GM21367 (cell line): ENCODE data around the gene FOXK2.
"Not testable (repeated sequence)": the region's sequence is repeated elsewhere in the genome, so short reads cannot be mapped to it uniquely, and the experiment has no call there.

ENCODE experiments used
- ATAC-seq: cut with Tn5 transposase; IDR thresholded peaks from one replicate; pipeline ENCODE4 v1.9.1; 2021; ENCODE audit not compliant: unreplicated experiment

FOXK2 gene

GRCh38 chr17:82494236-82495055 is 25.1 kb upstream of the FOXK2 start:
- ATAC-seq, result peak; percentile 37

DNA sequence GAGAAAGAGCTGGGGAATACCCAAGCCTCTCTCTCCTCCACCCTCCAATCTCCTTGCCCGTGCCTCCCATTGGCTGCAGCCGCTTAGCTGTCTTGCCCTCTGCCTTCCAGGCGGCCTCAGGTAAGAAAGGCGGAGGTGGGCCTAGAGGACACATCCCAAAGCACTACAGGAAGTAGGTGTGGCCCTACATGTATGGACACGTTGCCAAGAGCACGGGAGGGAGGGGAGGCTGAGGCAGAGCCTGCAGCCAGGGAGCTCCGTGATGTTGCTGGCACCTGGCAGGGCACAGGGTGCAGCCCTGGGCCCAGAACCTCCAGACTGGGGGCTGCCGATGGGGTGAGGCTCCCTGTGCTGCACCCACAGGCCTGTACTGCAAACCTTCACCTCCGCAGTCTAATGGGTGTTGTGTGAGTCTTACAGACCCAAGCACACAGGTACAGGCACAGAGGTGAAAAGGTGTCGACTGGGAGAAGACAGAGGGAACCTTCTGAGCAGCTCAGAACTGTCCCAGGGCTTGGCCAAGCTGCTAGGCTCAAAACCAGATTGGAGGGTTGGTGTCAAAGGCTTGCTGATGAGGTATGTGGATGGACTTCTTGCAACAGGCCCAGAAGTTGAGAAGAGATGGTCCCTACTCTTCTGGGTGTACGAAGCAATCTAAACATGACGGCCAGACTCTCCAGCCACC is 23.5 kb upstream of the FOXK2 start:
- no peak for ATAC-seq

GRCh38 chr17:82496529-82497434 is 22.8 kb upstream of the FOXK2 start:
- peak; percentile 58 for ATAC-seq

GRCh38 chr17:82497483-82498405 is 21.8 kb upstream of the FOXK2 start:
- ATAC-seq, result no peak

DNA sequence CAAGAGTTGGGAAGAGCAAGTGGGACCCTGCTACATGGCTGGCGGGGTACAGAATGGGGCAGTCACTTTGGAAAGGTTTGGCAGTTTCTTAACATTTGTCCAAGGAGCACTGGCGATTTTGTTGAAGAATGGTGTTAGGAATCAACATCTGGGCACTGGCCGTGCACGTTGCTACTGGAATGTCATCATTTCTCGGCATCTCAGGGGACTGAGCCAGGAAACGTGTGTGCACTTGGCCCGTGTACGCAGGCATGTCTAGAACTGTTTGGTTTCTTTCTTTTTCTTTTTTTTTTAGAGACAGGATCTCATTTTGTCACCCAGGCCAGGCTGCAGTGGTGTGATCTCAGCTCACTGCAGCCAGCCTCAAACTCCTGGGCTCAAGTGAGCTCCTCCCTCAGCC is 17.3 kb upstream of the FOXK2 start:
- ATAC-seq, result no peak

- ATAC-seq, result no peak
Measured at GRCh38 chr17:82503094-82503727, 16.3 kb upstream of the FOXK2 start.

DNA sequence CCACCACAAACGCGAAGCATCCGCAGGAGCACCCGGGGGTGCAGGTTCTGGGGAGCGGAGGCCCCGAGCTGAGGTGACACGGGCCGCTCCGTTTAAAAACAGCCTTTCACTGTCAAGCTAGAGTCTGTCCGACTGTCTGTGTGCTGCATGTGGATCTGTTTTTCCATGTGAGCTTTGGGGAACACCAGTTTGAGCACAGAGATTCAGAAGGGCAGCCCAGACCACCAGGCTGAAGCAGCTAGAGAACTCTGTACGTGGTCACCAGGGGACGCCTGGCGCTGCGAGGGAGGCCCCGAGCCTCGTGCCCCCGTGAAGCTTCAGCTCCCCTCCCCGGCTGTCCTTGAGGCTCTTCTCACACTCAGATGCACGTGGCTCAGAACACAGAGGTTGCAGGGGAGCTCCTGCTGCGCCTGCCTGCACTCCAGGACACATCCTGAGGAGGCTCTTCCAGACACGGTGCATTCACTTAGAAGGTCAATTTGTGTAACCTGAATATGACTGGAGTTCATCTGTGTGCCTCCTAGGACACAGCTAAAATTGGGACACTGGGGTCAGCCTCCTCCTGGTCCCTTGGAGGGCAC is 15.7 kb upstream of the FOXK2 start:
- ATAC-seq, result no peak

DNA sequence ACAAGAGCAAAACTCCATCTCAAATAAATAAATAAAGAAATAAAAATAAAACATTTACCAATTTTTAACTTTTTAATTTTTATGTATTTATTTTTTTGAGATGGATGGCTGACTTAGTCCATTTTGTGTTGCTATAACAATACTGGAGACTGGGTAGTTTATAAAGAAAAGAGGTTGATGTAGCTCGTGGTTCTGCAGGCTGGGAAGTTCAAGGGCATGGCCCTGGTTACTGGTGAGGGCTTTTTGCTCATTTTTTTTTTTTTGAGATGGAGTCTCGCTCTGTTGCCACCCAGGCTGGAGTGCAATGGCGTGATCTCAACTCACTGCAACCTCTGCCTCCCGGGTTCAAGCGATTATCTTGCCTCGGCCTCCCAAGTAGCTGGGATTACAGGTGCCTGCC is 14.2 kb upstream of the FOXK2 start:
- no peak for ATAC-seq

- peak; percentile 81 for ATAC-seq
Measured at GRCh38 chr17:82506402-82506801, 13.1 kb upstream of the FOXK2 start.

DNA sequence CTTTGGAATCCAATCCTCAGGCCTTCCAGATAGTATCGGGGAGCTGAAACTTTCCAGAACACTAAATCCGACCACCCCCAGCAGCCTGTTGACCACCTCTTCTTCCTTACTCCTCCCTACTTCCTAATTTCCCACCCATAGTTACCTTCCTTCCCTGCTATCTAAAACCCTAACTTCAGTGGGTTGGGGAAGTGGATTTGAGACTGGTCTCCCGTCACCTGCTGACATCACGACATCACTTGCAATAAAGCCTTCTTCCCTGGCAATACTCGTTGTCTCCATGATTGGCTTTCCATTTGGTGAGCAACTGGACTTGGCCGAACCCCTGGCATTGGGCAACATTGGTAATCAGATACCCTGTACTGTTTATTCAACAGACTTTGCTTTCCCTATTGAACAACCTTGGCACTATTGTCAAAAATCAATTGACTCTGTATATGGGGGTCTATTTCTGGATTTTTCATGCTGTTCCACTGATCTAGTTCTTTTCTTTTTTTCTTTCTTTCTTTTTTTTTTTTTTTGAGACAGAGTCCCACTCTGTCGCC is 11.8 kb upstream of the FOXK2 start:
- ATAC-seq, result no peak

DNA sequence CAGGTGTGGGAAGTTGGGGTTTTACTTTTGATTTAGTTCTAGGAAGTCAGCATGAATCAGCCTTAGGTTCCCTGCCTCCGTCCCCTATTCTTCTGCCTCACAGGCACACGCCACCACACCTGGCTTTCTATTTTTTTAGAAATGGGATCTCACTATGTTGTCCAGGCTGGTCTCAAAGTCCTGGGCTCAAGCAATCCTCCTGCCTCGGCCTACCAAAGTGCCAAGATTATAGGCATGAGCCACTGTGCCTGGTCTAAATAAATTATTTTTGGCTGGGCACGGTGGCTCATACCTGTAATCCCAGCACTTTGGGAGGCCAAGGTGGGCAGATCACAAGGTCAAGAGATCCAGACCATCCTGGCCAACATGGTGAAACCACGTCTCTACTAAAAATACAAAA is 7.9 kb upstream of the FOXK2 start:
- ATAC-seq, result not testable (repeated sequence)

DNA sequence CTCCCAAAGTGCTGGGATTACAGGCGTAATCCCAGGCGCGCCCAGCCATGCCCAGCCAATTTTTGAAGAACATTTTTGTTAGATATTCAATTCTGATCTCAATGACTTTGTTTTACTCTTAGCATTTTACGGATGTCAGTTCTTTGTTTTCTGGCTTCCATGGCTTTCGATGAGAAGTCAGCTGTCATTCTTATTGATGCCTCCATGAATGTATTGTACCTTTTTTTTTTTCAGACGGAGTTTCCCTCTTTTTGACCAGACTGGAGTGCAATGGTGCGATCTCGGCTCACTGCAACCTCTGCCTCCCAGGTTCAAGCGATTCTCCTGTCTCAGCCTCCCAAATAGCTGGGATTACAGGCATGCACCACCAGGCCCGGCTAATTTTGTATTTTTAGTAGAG is 5.7 kb upstream of the FOXK2 start:
- not testable (repeated sequence) for ATAC-seq

GRCh38 chr17:82517230-82517865 is 2.2 kb upstream of the FOXK2 start:
- ATAC-seq, result no peak

- no peak for ATAC-seq
Measured at GRCh38 chr17:82519971-82520903, 705 bp downstream of the FOXK2 start.

- no peak for ATAC-seq
Measured at GRCh38 chr17:82524540-82524939, 5.0 kb downstream of the FOXK2 start.

- ATAC-seq, result no peak
Measured at GRCh38 chr17:82525712-82526111, 6.2 kb downstream of the FOXK2 start.

DNA sequence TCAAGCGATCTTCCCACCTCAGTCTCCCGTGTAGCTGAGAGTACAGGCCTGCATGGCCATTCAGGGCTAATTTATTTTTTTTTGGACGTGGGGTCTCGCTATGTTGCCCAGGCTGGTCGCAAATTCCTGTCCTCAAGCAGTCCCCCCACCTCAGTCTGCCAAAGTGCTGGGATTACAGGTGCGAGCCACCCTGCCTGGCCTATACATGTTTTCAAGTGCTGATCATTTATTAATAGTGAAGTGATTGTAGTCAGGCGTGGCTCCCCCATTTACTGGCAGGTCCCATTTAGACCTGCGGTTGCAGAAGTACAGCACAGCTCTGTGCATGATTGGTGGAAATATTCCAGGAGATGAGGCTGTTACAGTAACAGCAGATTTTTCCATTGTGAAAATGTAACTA is 8.4 kb downstream of the FOXK2 start:
- no peak for ATAC-seq
